HG02970 (cell line): ENCODE measurements around the gene WNT2B.

Experiments used
- ATAC-seq: cut with Tn5 transposase; IDR thresholded peaks from one replicate; pipeline ENCODE4 v1.9.1; 2021; ENCODE audit warnings: mild to moderate bottlenecking, moderate library complexity, moderate number of reproducible peaks; ENCODE audit not compliant: unreplicated experiment, low FRiP score

Gene WNT2B

DNA sequence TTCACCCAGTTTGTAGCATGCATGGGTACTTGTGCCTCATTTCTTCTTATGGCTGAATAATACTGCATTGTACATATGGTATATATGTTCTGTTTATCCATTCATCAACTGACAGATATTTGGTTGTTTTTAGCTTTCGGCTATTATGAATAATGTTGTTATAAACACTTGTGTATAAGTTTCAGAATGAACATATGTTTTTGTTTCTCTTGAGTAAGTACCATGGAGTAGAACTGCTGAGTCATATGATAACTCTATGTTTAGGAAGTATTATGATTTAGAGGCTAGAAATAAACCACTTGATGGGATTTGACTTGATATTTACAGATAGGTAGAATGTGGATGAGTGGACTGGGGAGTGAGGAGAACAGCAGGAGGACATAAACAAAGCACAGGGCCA is 48.6 kb downstream of the WNT2B start:
- ATAC-seq = no peak

GRCh38 chr1:112558634-112559033 is 49.9 kb downstream of the WNT2B start:
- no peak for ATAC-seq

- no peak for ATAC-seq
Measured at GRCh38 chr1:112563341-112563740, 54.6 kb downstream of the WNT2B start.

DNA sequence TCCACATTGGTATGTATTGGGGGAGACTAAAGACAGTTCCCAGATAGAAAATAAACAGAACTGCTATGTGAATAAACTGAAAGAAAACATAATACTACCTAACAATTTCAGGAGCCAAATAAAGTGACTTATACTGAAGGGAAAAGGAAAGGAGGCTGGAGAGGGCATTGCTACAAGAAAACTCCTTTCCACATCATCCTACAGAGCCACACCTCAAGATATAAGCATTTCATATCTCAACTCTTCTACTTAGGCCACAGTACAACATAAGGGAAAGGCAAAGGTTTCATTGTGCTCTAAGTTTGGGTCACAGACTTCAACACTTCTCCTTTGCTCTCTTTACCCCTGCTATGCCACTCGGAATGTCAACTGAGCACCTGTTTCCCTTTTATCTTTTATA is 55.3 kb downstream of the WNT2B start:
- ATAC-seq = no peak

GRCh38 chr1:112565800-112566199 is 57.0 kb downstream of the WNT2B start:
- no peak for ATAC-seq

- ATAC-seq = no peak
Measured at GRCh38 chr1:112575154-112575804, 66.5 kb downstream of the WNT2B start.

GRCh38 chr1:112576240-112576639 is 67.5 kb downstream of the WNT2B start:
- ATAC-seq = no peak
